Measurements from ENCODE around the gene PKD1L1. TPM values are rescaled to one million over a fixed set of nuclear protein-coding genes. Genes with fewer than 3 reads are reported as not detected.
"Not testable (repeated sequence)": the region's sequence is repeated elsewhere in the genome, so short reads cannot be mapped to it uniquely, and the experiment has no call there.

Gene PKD1L1
- total RNA-seq, 2 experiments from 2014 or later, result 0.06 to 0.19 TPM

- no peak overlapping the region for H3K27ac Mint-ChIP-seq
- CTCF ChIA-PET, result interaction anchor here (1.9 kb wide), 1 partner anchor 40 kb away, joined by 5 read pairs; no protein-coding TSS in a partner anchor
- no peaks in the 10 kb centered on the region for H3K9me3 Mint-ChIP-seq (ENCODE audit: low read depth)
- DNase-seq (no peak), ATAC-seq (no peak)
- no peak overlapping the region for H3K4me3 Mint-ChIP-seq
- peaks cover 9% of the 10 kb centered on the region for H3K36me3 Mint-ChIP-seq
- peaks cover 5% of the 10 kb centered on the region for H3K4me1 Mint-ChIP-seq
- H3K27me3 Mint-ChIP-seq, result no peaks in the 10 kb centered on the region
Measured at GRCh38 chr7:47951374-47951773, 3.1 kb upstream of the PKD1L1 start.

DNA sequence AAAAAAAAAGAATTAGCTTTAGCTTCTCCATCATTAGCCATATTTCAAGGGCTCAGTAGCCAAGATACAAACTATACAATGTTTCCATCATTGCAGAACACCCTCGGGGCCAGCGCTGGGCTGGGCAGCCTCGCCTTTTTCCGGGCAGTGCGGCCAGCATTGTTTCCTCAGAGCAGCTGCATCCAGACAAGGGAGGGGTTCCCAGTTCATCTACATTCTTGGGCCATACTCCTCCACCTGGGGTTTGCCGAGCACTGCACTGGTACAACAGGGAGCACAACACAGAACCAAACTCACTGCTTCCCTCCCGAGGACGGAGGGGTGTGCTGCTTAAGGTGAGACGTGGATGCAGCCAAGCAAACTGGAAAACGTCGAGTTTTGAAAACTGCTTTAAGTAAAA is 2.4 kb upstream of the PKD1L1 start:
- CTCF ChIA-PET, result interaction anchor here (1.9 kb wide), 1 partner anchor 41 kb away, joined by 5 read pairs; no protein-coding TSS in a partner anchor
- no peak for ATAC-seq

GRCh38 chr7:47949703-47950102 is 1.4 kb upstream of the PKD1L1 start:
- H3K27me3 Mint-ChIP-seq, result no peaks in the 10 kb centered on the region
- peaks cover 7% of the 10 kb centered on the region for H3K4me1 Mint-ChIP-seq
- no peaks in the 10 kb centered on the region for H3K9me3 Mint-ChIP-seq (ENCODE audit: low read depth)
- H3K36me3 Mint-ChIP-seq, result peaks cover 5% of the 10 kb centered on the region
- no peak overlapping the region for H3K4me3 Mint-ChIP-seq
- DNase-seq (no peak), ATAC-seq (no peak)
- CTCF ChIA-PET, result interaction anchor here (1.0 kb wide), 1 partner anchor 205 kb away, joined by 3 read pairs; no protein-coding TSS in a partner anchor
- no peak overlapping the region for H3K27ac Mint-ChIP-seq

More for the DNA sequence above, 2.4 kb upstream of the PKD1L1 start:
- DNase-seq, result peak; percentile 36
- Mint-ChIP-seq H3K27ac (no peak overlapping the region), H3K36me3 (peaks cover 9% of the 10 kb centered on the region), H3K27me3 (no peaks in the 10 kb centered on the region), H3K4me3 (no peak overlapping the region), H3K4me1 (peaks cover 7% of the 10 kb centered on the region), H3K9me3 (ENCODE audit: low read depth) (no peaks in the 10 kb centered on the region)

DNA sequence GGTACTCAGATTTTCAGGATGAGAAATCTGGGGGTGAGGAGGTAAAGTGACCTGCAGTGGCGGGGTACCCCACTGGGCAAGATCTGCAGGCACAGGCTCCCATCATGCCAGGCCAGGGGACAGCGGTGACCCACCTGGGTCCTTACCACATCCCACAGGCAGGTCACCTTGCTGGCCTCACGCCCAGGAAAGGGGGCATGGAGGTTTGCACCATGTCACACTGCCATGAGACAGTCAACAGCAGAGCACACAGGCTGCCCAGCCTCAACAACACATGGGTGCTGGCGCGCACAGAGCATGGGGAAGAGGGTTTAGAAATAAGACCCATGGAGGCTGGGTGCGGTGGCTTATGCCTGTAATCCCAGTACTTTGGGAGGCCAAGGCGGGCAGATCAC is 914 bp downstream of the PKD1L1 start:
- Mint-ChIP-seq H3K27me3 (no peaks in the 10 kb centered on the region), H3K4me3 (no peak overlapping the region), H3K27ac (no peak overlapping the region), H3K4me1 (peaks cover 7% of the 10 kb centered on the region), H3K9me3 (ENCODE audit: low read depth) (no peaks in the 10 kb centered on the region), H3K36me3 (no peaks in the 10 kb centered on the region)
- CTCF ChIA-PET, result interaction anchor here (1.3 to 1.5 kb wide), 2 partner anchors 163 to 207 kb away, joined by 5 read pairs; no protein-coding TSS in a partner anchor
- ATAC-seq (no peak), DNase-seq (no peak)

- DNase-seq, result no peak
- CTCF ChIA-PET, result interaction anchor here (1.3 to 2.5 kb wide), 2 partner anchors 164 to 173 kb away, joined by 5 to 9 read pairs; no protein-coding TSS in a partner anchor
- H3K27ac Mint-ChIP-seq, result peak overlapping the region; percentile 18
Measured at GRCh38 chr7:47946581-47947354, 1.5 kb downstream of the PKD1L1 start.

DNA sequence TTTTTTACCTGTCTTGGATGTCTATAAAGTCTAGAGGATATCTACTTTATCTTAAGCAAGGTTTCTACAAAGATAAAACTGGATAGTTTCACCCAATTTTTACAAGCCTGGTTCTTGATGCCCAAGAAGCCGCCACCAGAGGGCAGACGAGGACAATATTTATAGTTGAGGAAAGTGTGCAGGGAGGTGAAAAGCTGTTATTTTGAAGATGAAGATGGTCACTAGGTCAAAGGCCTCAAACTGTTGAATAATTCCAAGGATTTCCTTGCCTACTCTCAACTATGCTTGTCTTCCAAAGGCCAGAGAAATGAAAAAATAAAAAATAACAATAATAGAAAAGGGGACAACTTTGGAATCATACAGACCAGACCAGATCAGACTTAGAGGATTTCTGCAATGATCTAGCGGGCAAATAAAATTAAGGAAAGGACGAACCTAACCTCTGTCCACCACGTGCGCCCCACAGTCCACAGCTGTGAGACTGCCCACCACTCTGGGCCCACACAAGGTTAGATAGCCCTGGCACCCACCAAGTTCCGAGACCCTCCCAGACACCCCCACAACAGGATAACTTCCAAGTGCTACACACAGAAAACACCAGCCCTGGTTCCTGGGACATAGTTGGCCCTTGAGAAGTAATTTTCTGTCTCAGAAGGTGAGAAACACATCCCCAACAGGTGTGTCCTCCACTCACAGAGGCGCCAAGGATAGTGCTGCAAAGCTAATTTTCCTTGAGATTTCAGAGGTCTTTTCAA is 2.8 kb downstream of the PKD1L1 start:
- CTCF ChIA-PET, result interaction anchor here (0.8 to 3.6 kb wide), 33 partner anchors 9 to 353 kb away, joined by 3 to 54 read pairs (median 5); no protein-coding TSS in a partner anchor
- no peak overlapping the region for H3K4me3 Mint-ChIP-seq
- H3K36me3 Mint-ChIP-seq, result no peaks in the 10 kb centered on the region
- no peaks in the 10 kb centered on the region for H3K27me3 Mint-ChIP-seq
- DNase-seq (peak; percentile 82), ATAC-seq (peak; percentile 83)
- H3K4me1 Mint-ChIP-seq, result peaks cover 7% of the 10 kb centered on the region
- H3K9me3 Mint-ChIP-seq (ENCODE audit: low read depth), result no peaks in the 10 kb centered on the region
- H3K27ac Mint-ChIP-seq, result no peak overlapping the region

More at GRCh38 chr7:47946581-47947354, 1.5 kb downstream of the PKD1L1 start:
- Mint-ChIP-seq H3K4me1 (peaks cover 7% of the 10 kb centered on the region), H3K9me3 (ENCODE audit: low read depth) (no peaks in the 10 kb centered on the region), H3K27me3 (no peaks in the 10 kb centered on the region), H3K36me3 (no peaks in the 10 kb centered on the region), H3K4me3 (no peak overlapping the region)
- ATAC-seq, result no peak

DNA sequence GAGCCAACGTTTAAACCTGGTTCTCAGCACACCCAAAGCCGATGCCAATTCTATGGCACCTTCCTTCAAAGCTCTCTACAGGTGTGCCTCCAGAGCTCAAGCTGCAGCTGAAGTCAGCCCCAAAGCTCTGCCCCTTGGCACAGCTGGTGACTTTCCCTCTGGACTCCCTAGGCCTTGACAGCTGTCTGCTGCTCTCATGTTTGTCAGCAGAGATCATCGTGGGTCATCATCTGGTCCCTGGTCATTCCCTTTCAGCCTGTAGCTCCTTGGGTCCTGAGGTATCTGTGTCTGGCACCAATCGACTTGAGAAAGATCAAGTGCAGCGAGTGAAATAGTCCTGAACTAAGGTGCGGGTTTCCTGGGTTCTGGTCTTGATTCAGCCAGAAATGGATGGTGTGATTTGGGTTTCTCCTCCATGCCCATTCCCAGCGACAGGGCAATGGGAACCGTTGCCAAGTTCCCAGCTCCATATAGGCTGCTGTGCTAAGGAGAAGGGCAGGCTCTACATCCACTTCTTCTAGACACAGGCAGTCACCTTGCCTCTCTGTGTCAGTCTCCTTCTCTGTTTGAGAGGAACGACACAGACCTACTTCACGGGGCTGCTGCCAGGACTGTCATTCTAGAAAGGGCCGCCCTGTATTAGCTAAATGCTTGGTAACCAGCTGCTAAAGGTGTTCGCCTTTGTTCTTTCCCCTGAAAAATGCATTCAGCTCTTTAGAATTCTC is 3.6 kb downstream of the PKD1L1 start:
- Mint-ChIP-seq H3K27ac (no peak overlapping the region), H3K36me3 (no peaks in the 10 kb centered on the region), H3K27me3 (no peaks in the 10 kb centered on the region), H3K9me3 (ENCODE audit: low read depth) (no peaks in the 10 kb centered on the region), H3K4me3 (no peak overlapping the region), H3K4me1 (peaks cover 4% of the 10 kb centered on the region)
- CTCF ChIA-PET, result interaction anchor here (0.8 to 3.6 kb wide), 31 partner anchors 9 to 354 kb away, joined by 3 to 54 read pairs (median 5); no protein-coding TSS in a partner anchor
- ATAC-seq, result peak; percentile 30
- DNase-seq, result no peak

DNA sequence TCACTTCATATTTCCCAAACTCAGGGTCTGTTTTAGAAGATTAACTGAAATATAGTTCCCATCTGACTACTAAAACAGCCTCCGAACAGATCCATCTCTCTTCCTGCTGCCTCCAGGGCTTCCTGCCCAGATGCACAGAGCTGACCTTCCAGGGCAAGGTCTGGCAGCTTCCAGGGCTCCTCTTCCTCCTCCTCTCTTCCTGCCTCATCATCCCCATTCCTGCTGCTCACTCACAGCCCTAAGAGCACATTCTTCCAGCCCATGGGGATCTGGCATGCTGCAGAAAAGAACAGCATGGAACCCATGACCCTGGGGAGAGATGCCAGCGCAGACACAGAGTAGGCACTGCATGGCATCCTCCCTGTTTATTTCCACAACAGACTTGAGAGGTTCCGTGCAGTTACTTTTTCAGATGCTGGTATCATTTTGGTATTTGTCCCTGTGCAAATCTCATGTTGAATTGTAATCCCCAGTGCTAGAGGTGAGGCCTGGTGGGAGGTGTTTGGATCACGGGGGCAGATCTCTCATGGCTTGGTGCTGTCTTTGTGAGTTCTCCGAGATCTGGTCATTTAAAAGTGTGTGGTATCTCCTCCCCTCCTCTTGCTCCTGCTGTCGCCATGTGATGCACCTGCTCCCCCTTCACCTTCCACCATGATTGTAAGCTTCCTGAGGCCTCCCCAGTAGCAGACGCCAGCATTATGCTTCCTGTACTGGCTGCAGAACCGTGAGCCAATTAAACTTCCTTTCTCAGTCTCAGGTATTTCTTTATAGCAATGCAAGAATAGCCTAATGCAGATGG is 4.4 kb downstream of the PKD1L1 start:
- no peak for ATAC-seq
- no peak overlapping the region for H3K27ac Mint-ChIP-seq

GRCh38 chr7:47942651-47943050 is 5.6 kb downstream of the PKD1L1 start:
- H3K9me3 Mint-ChIP-seq (ENCODE audit: low read depth); H3K27ac Mint-ChIP-seq; DNase-seq; ATAC-seq; H3K4me3 Mint-ChIP-seq; H3K27me3 Mint-ChIP-seq; H3K36me3 Mint-ChIP-seq: not testable (repeated sequence)
- peaks cover 19% of the 10 kb centered on the region for H3K4me1 Mint-ChIP-seq
- CTCF ChIA-PET, result interaction anchor here (3.6 kb wide), 1 partner anchor 167 kb away, joined by 54 read pairs; no protein-coding TSS in a partner anchor

More for the DNA sequence above, 4.4 kb downstream of the PKD1L1 start:
- H3K27me3 Mint-ChIP-seq, result no peaks in the 10 kb centered on the region
- H3K36me3 Mint-ChIP-seq, result no peaks in the 10 kb centered on the region
- no peaks in the 10 kb centered on the region for H3K9me3 Mint-ChIP-seq (ENCODE audit: low read depth)
- peaks cover 7% of the 10 kb centered on the region for H3K4me1 Mint-ChIP-seq
- CTCF ChIA-PET, result interaction anchor here (0.9 to 3.6 kb wide), 10 partner anchors 10 to 355 kb away, joined by 3 to 54 read pairs (median 8); no protein-coding TSS in a partner anchor
- H3K4me3 Mint-ChIP-seq, result no peak overlapping the region
- DNase-seq, result no peak

DNA sequence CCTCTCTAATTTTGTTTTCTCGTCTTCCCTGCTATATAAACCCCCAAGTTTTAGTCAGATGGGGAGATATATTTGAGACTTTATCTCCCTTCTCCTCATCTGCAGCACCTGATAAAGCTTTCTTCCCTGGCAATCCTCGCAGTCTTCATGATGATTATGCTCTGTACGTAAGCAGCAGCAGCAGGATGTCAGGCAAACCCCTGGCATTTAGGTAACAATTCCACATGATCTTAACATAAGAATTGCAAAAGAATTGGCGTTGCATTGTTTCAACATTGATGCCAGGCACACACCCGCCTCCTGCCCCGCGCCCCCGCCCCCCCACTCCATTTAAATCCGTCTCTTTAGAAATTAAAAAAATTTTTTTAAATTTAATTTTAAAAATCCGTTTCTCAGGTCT is 6.1 kb downstream of the PKD1L1 start:
- no peaks in the 10 kb centered on the region for H3K36me3 Mint-ChIP-seq
- no peak overlapping the region for H3K4me3 Mint-ChIP-seq
- H3K27ac Mint-ChIP-seq, result no peak overlapping the region
- CTCF ChIA-PET, result interaction anchor here (1.8 kb wide), 1 partner anchor 168 kb away, joined by 5 read pairs; no protein-coding TSS in a partner anchor
- ATAC-seq, result no peak
- H3K4me1 Mint-ChIP-seq, result peaks cover 25% of the 10 kb centered on the region
- DNase-seq, result no peak
- H3K27me3 Mint-ChIP-seq, result no peaks in the 10 kb centered on the region
- no peaks in the 10 kb centered on the region for H3K9me3 Mint-ChIP-seq (ENCODE audit: low read depth)

DNA sequence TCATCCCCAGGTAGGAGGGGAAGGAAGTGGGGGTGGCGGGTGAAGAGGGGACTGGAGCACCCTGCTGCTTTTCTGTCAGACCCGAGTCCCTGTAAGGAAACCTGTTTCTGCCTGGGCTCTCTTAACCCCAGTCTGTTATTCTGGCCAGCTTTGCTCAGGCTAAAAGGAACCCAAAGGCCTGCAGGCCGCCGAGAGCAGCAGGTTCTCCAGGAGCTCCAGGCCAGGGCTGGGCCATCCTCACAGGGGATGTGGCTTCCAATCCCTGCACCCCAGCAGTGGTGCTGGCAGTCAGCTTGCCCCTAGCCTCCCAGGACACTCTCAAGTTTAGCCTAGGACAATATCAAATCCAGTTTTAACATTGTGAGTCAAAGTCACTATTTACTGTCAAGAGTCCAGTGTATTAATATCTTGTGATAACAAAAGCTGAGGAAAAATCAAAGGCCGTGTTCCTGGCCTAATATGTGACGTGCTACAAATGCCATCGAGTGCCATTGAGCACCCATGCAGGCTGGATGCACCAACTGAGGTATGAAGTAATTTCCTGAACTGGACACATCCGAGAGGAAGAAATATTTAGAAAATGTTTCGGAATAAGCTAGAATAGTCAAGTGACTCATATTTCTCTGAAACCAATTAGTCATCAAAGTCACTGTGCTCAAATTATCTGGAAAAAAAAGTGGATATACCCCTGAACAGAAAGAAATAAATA is 7.0 kb downstream of the PKD1L1 start:
- CTCF ChIA-PET, result interaction anchor here (1.0 to 1.8 kb wide), 2 partner anchors 28 to 169 kb away, joined by 3 to 5 read pairs; no protein-coding TSS in a partner anchor
- no peak overlapping the region for H3K4me3 Mint-ChIP-seq
- H3K27ac Mint-ChIP-seq, result no peak overlapping the region
- no peak for DNase-seq
- no peaks in the 10 kb centered on the region for H3K27me3 Mint-ChIP-seq
- no peaks in the 10 kb centered on the region for H3K36me3 Mint-ChIP-seq
- no peak for ATAC-seq
- H3K9me3 Mint-ChIP-seq (ENCODE audit: low read depth), result no peaks in the 10 kb centered on the region
- H3K4me1 Mint-ChIP-seq, result peaks cover 28% of the 10 kb centered on the region
